HG03135 (cell line): ENCODE measurements around the gene KYNU.
"Not testable (repeated sequence)": the region's sequence is repeated elsewhere in the genome, so short reads cannot be mapped to it uniquely, and the experiment has no call there.

Source experiments
- ATAC-seq: cut with Tn5 transposase; IDR thresholded peaks from one replicate; pipeline ENCODE4 v1.9.1; 2021; ENCODE audit warnings: mild to moderate bottlenecking, moderate library complexity; ENCODE audit not compliant: unreplicated experiment

Gene KYNU

DNA sequence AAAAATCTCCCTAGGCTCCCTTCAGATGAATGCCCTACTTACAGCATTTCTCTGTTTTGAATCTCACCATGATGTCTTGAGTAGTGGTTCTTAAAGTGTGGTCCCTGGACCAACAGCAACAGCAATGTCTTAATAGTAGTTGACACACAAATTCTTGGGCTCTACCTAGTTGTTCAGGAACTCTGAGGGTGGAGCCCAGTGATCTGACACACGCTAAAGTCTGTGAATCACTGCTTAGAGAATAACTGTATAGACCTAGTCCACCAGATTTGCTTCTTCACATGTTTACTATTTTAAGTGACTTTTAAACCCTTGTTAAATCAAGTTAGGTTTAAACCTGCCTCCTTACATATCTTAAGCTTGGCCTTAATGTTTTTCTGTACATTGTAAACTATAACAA, 204.2 kb downstream of the KYNU start:
- ATAC-seq: no peak

DNA sequence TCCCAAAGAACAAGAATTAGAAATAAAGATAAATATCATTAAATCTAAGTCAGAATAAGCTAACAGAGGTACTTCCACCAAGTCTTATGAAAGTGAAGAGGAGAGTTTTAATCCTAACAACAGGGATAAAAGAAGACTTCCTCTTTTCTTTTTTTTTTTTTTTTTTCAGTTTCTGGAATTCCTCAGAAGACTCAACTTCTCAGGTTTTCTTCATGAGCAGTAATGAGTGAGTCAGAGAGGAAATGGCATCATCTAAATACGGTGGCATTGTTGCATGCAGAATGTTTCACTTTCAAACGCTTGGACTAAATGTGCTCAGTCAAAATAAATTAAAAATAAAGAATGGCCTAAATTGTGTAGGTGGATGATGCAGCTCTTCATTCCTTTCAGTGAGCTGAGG, 206.2 kb downstream of the KYNU start:
- ATAC-seq: no peak

DNA sequence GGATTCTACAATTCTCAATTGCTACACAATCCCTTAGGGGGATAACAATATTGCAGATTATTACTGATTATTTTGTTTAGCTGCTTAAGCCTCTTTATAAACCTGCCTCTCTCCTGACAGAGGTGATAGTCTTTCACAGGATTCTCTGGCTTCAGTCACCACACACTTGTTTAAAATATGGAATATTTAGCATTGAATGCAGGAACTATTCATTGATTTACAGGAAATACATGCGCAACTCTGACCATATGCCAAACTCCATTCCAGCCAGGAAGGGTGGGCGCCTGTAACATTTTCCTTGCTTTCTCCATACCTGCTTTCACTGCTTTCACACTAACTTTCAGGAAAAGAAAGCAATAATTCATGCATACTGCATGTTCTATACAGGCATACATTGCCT, 207.0 kb downstream of the KYNU start:
- no peak for ATAC-seq

DNA sequence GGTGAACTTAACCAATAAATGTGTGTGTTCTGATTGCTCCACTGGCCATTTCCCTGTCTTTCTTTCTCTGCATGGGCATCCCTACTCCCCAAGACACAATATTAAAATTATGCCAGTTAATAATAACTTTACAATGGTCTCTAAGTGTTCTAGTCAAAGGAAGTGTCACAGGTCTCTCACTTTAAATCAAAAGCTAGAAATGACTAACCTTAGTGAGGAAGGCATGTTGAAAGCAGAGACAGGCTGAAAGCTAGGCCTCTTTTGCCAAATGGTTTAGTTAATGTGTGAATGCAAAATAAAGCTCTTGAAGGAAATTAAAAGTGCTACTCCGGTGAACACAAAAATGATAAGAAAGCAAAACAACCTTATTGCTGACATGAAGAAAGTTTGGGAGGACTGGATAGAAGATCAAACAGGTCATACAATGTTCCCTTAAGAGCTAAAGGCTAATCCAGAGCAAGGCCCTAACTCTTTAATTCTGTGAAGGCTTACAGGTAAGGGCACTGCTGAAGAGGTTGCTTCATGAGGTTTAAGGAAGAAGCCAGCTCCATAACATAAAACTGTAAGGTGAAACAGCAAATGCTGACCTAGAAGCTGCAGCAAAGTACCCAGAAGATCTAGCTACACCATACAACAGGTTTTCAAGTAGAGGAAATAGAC, 207.8 kb downstream of the KYNU start:
- peak; percentile 74 for ATAC-seq

DNA sequence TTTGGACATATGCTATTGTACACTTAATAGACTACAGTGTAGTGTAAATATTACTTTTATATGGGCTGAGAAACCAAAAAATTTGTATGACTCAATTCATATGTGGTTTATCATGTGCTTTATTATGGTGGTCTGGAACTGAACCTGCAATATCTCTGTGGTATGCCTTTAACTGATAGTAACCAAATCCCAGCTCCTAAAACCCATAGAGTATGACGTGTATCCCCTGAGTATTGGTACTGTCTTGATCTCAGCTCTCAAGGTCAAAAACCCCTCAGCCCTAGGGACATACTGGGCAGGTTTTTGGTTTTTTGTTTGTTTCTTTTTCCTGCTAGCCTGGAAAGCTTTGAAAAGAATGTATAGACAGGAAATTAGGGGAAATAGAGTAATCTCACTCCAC, 209.6 kb downstream of the KYNU start:
- ATAC-seq: no peak

DNA sequence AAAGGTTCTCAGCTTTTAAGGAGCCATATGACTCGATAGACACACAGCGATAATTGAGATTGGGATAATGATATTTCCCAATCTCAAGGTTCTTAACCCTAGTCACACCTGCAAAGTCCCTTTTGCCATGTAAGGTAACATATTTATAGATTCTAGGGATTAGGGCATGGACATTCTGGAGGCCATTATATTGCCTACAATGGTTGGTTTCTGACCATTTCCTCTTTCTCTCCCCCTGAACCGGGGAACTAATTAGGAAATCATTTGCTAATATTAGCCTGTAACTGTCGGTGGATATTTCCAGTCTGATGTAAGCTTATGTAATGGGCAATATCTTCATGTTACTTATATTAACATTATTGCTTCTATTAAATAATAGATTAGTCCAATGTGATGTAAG, 210.9 kb downstream of the KYNU start:
- no peak for ATAC-seq

DNA sequence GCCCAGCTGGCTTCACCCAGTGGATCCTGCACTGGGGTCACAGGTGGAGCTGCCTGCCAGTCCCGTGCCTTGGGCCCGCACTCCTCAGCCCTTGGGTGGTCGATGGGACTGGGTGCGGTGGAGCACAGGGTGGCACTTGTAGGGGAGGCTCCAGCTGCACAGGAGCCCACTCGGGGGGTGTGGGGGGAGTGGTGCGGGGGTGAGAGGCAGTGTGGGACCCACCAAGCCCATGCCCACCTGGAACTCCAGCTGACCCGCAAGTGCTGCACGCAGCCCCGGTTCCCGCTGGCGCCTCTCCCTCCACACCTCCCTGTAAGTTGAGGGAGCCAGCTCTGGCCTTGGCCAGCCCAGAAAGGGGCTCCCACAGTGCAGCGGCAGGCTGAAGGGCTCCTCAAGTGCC, 212.1 kb downstream of the KYNU start:
- not testable (repeated sequence) for ATAC-seq
